ENCODE results near the gene PLPPR1. TPM values are rescaled to one million over a fixed set of nuclear protein-coding genes. Genes with fewer than 3 reads are reported as not detected.

PLPPR1 gene
- total and polyA plus RNA-seq, 2 of the 4 experiments (the other 2 are of a cell fraction): not detected

- Histone ChIP-seq H3K56ac (ENCODE audit: extremely low read depth, insufficient read depth, low read length) (no peak overlapping the region), H3K36me3 (ENCODE audit: control insufficient read depth, insufficient read depth, low read length) (no peaks in the 10 kb centered on the region), H3K23ac (ENCODE audit: low read depth, low read length) (no peak overlapping the region), H3K4ac (ENCODE audit: low read depth, low read length) (no peak overlapping the region), H4K8ac (ENCODE audit: low read depth in 2 of 2, low read length in 2 of 2) (no peak overlapping the region), H4K5ac (ENCODE audit: low read depth, low read length) (no peak overlapping the region), H3K79me1 (ENCODE audit: low read depth in 1 of 2, low read length in 2 of 2) (no peaks in the 10 kb centered on the region), H3K4me1 (ENCODE audit: control insufficient read depth, insufficient read depth, low read length) (no peaks in the 10 kb centered on the region), H2BK15ac (ENCODE audit: low read depth, low read length) (no peak overlapping the region), H4K20me1 (ENCODE audit: insufficient read depth, low read length) (no peaks in the 10 kb centered on the region), H2AK5ac (ENCODE audit: low read depth, low read length) (no peak overlapping the region), H2BK5ac (ENCODE audit: low read depth, low read length, poor library complexity, severe bottlenecking) (no peak overlapping the region), H3K18ac (ENCODE audit: low read depth, low read length) (no peak overlapping the region), H3K9me3 (ENCODE audit: control insufficient read depth, insufficient read depth, low read length) (no peaks in the 10 kb centered on the region), H3K14ac (replicated peaks; ENCODE audit: low read depth, low read length) (no peak overlapping the region), H2BK20ac (ENCODE audit: low read depth, low read length) (no peak overlapping the region), H3K27me3 (ENCODE audit: control insufficient read depth, insufficient read depth, low read length) (no peaks in the 10 kb centered on the region; the same call in 1 of the 2 replicates), H2AK9ac (replicated peaks; ENCODE audit: low read depth, low read length, poor library complexity) (no peak overlapping the region), H3K9me1 (ENCODE audit: insufficient read depth, low read length) (no peaks in the 10 kb centered on the region), H2BK120ac (ENCODE audit: low read depth, low read length) (no peak overlapping the region), H3K9ac (ENCODE audit: low read depth, low read length) (no peak overlapping the region), H3K4me2 (ENCODE audit: low read depth, low read length) (no peak overlapping the region), H3K27ac (ENCODE audit: insufficient read depth, low read length) (no peak overlapping the region), H2AFZ (replicated peaks; ENCODE audit: low read length, poor library complexity) (no peak overlapping the region), H3K4me3 (ENCODE audit: insufficient read depth, low read depth, low read length) (no peak overlapping the region), H4K91ac (ENCODE audit: insufficient read depth, low read depth, low read length) (no peak overlapping the region)
- ATAC-seq (ENCODE audit: low read depth) (no peak), DNase-seq (no peak)
- no peak for TF ChIP-seq CHD1 (IDR thresholded peaks at IDR 0.05; ENCODE audit: low read depth, low read length)
- no peak for TF ChIP-seq CTCF (conservative IDR thresholded peaks at IDR 0.05; ENCODE audit: low read depth, low read length)
- TF ChIP-seq NFE2L2 (IDR thresholded peaks at IDR 0.05; ENCODE audit: low read depth, low read length): no peak
- no peak for TF ChIP-seq MXI1 (IDR thresholded peaks at IDR 0.05; ENCODE audit: borderline replicate concordance, low read depth, low read length)
- no peak for TF ChIP-seq SMC3 (IDR thresholded peaks at IDR 0.05; ENCODE audit: low read depth, low read length)
- TF ChIP-seq CEBPB (IDR thresholded peaks at IDR 0.05; ENCODE audit: low read depth, low read length): no peak
- no peak for TF ChIP-seq RAD21 (IDR thresholded peaks at IDR 0.05; ENCODE audit: low read length)
- no peak for TF ChIP-seq POLR2A (IDR thresholded peaks at IDR 0.05; ENCODE audit: low read depth, low read length)
- TF ChIP-seq FOS (IDR thresholded peaks at IDR 0.05; ENCODE audit: low read depth, low read length): no peak
- TF ChIP-seq, protein P1, sequence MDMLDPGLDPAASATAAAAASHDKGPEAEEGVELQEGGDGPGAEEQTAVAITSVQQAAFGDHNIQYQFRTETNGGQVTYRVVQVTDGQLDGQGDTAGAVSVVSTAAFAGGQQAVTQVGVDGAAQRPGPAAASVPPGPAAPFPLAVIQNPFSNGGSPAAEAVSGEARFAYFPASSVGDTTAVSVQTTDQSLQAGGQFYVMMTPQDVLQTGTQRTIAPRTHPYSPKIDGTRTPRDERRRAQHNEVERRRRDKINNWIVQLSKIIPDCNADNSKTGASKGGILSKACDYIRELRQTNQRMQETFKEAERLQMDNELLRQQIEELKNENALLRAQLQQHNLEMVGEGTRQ (IDR thresholded peaks at IDR 0.05; ENCODE audit: low read depth, low read length): no peak
- no peak for TF ChIP-seq RFX5 (IDR thresholded peaks at IDR 0.05; ENCODE audit: low read depth, low read length)
- TF ChIP-seq BHLHE40 (IDR thresholded peaks at IDR 0.05; ENCODE audit: low read depth, low read length): no peak
- no peak for TF ChIP-seq MAFK (IDR thresholded peaks at IDR 0.05; ENCODE audit: low read depth, low read length)
- no peak for TF ChIP-seq MAZ (IDR thresholded peaks at IDR 0.05; ENCODE audit: borderline replicate concordance, low read depth, low read length)
- no TSS peak for BruUV-seq (replicated peaks)
- POLR2A ChIA-PET (ENCODE audit: unreplicated experiment): no interaction called here
- dilution Hi-C loops (cut with HindIII; ENCODE audit: low sequenced_read_pairs, unreplicated experiment) (no loop called here), in situ Hi-C loops (cut with MboI; ENCODE audit: low sequenced_read_pairs) (no loop called here), intact Hi-C loops (cut with micrococcal nuclease) (no loop called here)
- no CpG with 5 or more reads among the region's 2 CpGs for WGBS, 2 experiments (ENCODE audit: extremely low coverage in 2 of 2, insufficient read length in 1 of 2)
- CTCF ChIA-PET: no interaction called here
Measured at GRCh38 chr9:101337237-101337636, 308.7 kb downstream of the PLPPR1 start.
